Activated T-cell treated with anti-CD3 and anti-CD28 coated beads for 1 hour (primary cell): ENCODE results near the gene ABHD18.

Experiments used
- DNase-seq: peaks from one replicate; pipeline ENCODE4 v3.0.0-alpha.2; 2020; ENCODE audit warnings: low read depth

The ABHD18 gene

GRCh38 chr4:128068918-128069317 lies 103.7 kb downstream of the ABHD18 start:
- no peak for DNase-seq

GRCh38 chr4:128076464-128076863 lies 111.3 kb downstream of the ABHD18 start:
- DNase-seq = no peak
